H1 (cell line): ENCODE measurements around the gene DGUOK. TPM values are rescaled to one million over a fixed set of nuclear protein-coding genes. Genes with fewer than 3 reads are reported as not detected.

Experiments used
- CTCF ChIA-PET: fragments of 300-600 bp; sonication (Branson Sonifier 250); formaldehyde crosslinking; loops from one replicate; lab custom pipeline; 2021; ENCODE audit not compliant: partially characterized antibody; lab: Charles Lee
- POLR2A ChIA-PET: fragments of 300-600 bp; sonication (Branson Sonifier 250); formaldehyde crosslinking; loops from one replicate; lab custom pipeline; 2021; ENCODE audit warnings: inconsistent platforms; ENCODE audit not compliant: partially characterized antibody; lab: Charles Lee
- DNase-seq, 2 experiments: peaks; one replicate each; pipeline versions ENCODE4 v3.0.0 to v3.0.0-alpha.2; 2010 to 2022; ENCODE audit warnings: low spot score in 2 of 2, low read depth in 1 of 2, mixed read lengths in 1 of 2
- FAIRE-seq: peaks from 2 replicates; lab custom pipeline; 2011; peaks lifted over from hg19 to GRCh38; lab: Jason Lieb, UNC
- H2AFZ ChIP-seq: 2 replicates; pipeline ENCODE4 v1.8.1; 2012; ENCODE audit warnings: low read length, inconsistent platforms
- H2AK5ac ChIP-seq: 2 replicates; pipeline ENCODE4 v1.6.1; 2013; ENCODE audit warnings: low read depth, low read length
- H2BK120ac ChIP-seq: replicated peaks from 2 replicates; pipeline ENCODE3; 2013; ENCODE audit warnings: low read depth, low read length, inconsistent platforms
- H2BK12ac ChIP-seq: 2 replicates; pipeline ENCODE4 v1.6.1; 2013; ENCODE audit warnings: low read depth, low read length
- H2BK15ac ChIP-seq: 2 replicates; pipeline ENCODE4 v1.6.1; 2013; ENCODE audit warnings: low read length
- H2BK20ac ChIP-seq: 2 replicates; pipeline ENCODE4 v1.6.1; 2013; ENCODE audit warnings: low read length
- H2BK5ac ChIP-seq: 2 replicates; pipeline ENCODE4 v1.6.1; 2013; ENCODE audit warnings: low read depth, low read length
- H3K14ac ChIP-seq: 2 replicates; pipeline ENCODE4 v1.6.1; 2013; ENCODE audit warnings: inconsistent platforms; ENCODE audit not compliant: insufficient read length
- H3K18ac ChIP-seq: 2 replicates; pipeline ENCODE4 v1.6.1; 2013; ENCODE audit warnings: low read length; ENCODE audit errors: extremely low read depth
- H3K23ac ChIP-seq: 2 replicates; pipeline ENCODE4 v1.6.1; 2013; ENCODE audit warnings: inconsistent platforms; ENCODE audit not compliant: insufficient read length
- H3K23me2 ChIP-seq: 2 replicates; pipeline ENCODE4 v1.6.1; 2013; ENCODE audit warnings: low read depth, low read length
- H3K27ac ChIP-seq: 2 replicates; pipeline ENCODE4 v1.6.1; 2011; ENCODE audit warnings: low read depth, low read length, inconsistent platforms
- H3K27me3 ChIP-seq, 4 experiments: replicated peaks in 1 of 4; 1 replicate in 1 of 4; 2 replicates in 3 of 4; pipeline versions ENCODE4 v1.6.1 to v1.8.1; 2011 to 2013; ENCODE audit warnings: low read length in 3 of 4, mild to moderate bottlenecking in 3 of 4, inconsistent platforms in 2 of 4, mixed read lengths in 2 of 4, moderate library complexity in 1 of 4; ENCODE audit not compliant: control insufficient read depth in 3 of 4, insufficient read depth in 3 of 4; ENCODE audit errors: extremely low read depth in 1 of 4
- H3K36me3 ChIP-seq, 4 experiments: 2 replicates each; pipeline versions ENCODE4 v1.6.1 to v1.8.1; 2011 to 2013; ENCODE audit warnings: mild to moderate bottlenecking in 4 of 4, low read length in 3 of 4, moderate library complexity in 2 of 4, control low read depth in 1 of 4, inconsistent platforms in 1 of 4; ENCODE audit not compliant: insufficient read depth in 4 of 4, control insufficient read depth in 2 of 4
- H3K4ac ChIP-seq: replicated peaks from 2 replicates; pipeline ENCODE3; 2013; ENCODE audit warnings: low read length, low read depth, mixed read lengths, inconsistent platforms; ENCODE audit not compliant: insufficient read length
- H3K4me1 ChIP-seq, 4 experiments: replicated peaks in 1 of 4; 1 replicate in 1 of 4; 2 replicates in 3 of 4; pipeline versions ENCODE4 v1.6.1 to v1.8.1; 2011 to 2013; ENCODE audit warnings: low read length in 3 of 4, inconsistent platforms in 2 of 4, mixed read lengths in 1 of 4; ENCODE audit not compliant: insufficient read depth in 4 of 4, control insufficient read depth in 3 of 4
- H3K4me2 ChIP-seq, 2 experiments: 2 replicates each; pipeline versions ENCODE4 v1.6.1 to v1.8.1; 2011 to 2013; ENCODE audit warnings: low read depth in 2 of 2, low read length in 2 of 2, control low read depth in 1 of 2, inconsistent platforms in 1 of 2, mild to moderate bottlenecking in 1 of 2; ENCODE audit not compliant: insufficient read depth in 1 of 2
- H3K4me3 ChIP-seq, 4 experiments: fragments of 200-600, 300-600 bp in 1 of 4; sonication (generic), shearing (Covaris generic), sonication (Bioruptor Twin) in 1 of 4; 2 replicates each; pipeline versions ENCODE4 v1.5.1 to v1.8.1; 2011 to 2016; ENCODE audit warnings: low read length in 4 of 4, low read depth in 3 of 4, control low read depth in 2 of 4, inconsistent platforms in 2 of 4, mild to moderate bottlenecking in 2 of 4, mixed read lengths in 1 of 4, moderate library complexity in 1 of 4; ENCODE audit not compliant: insufficient read depth in 2 of 4; ENCODE audit errors: extremely low read depth in 1 of 4
- H3K56ac ChIP-seq: replicated peaks from 2 replicates; pipeline ENCODE3; 2013; ENCODE audit warnings: low read depth, mild to moderate bottlenecking, mixed read lengths, low read length, inconsistent platforms; ENCODE audit not compliant: insufficient read length
- H3K79me1 ChIP-seq: 2 replicates; pipeline ENCODE4 v1.6.1; 2013; ENCODE audit warnings: low read depth, low read length, control low read depth
- H3K79me2 ChIP-seq, 2 experiments: 2 replicates each; pipeline versions ENCODE4 v1.6.1 to v1.8.1; 2012 to 2013; ENCODE audit warnings: low read length in 2 of 2, mild to moderate bottlenecking in 2 of 2, inconsistent platforms in 1 of 2; ENCODE audit not compliant: insufficient read depth in 2 of 2, control insufficient read depth in 1 of 2
- H3K9ac ChIP-seq, 4 experiments: replicated peaks in 1 of 4; 1 replicate in 1 of 4; 2 replicates in 3 of 4; pipeline versions ENCODE4 v1.6.1 to v1.8.1; 2011 to 2013; ENCODE audit warnings: low read depth in 3 of 4, low read length in 3 of 4, control low read depth in 2 of 4, mild to moderate bottlenecking in 2 of 4, moderate library complexity in 2 of 4, inconsistent platforms in 1 of 4; ENCODE audit errors: extremely low read depth in 1 of 4
- H3K9me3 ChIP-seq, 2 experiments: 2 replicates each; pipeline versions ENCODE4 v1.6.1 to v1.8.1; 2012 to 2013; ENCODE audit warnings: mild to moderate bottlenecking in 2 of 2, moderate library complexity in 2 of 2, control low read depth in 1 of 2, inconsistent platforms in 1 of 2, low read depth in 1 of 2, low read length in 1 of 2, mixed read lengths in 1 of 2; ENCODE audit not compliant: insufficient read depth in 2 of 2
- H4K20me1 ChIP-seq, 2 experiments: replicated peaks in 1 of 2; 2 replicates each; pipeline versions ENCODE3 to v1.8.1; 2011 to 2013; ENCODE audit warnings: inconsistent platforms in 2 of 2, low read length in 2 of 2, mild to moderate bottlenecking in 1 of 2; ENCODE audit not compliant: insufficient read depth in 2 of 2, control insufficient read depth in 1 of 2
- H4K5ac ChIP-seq: 2 replicates; pipeline ENCODE4 v1.6.1; 2013; ENCODE audit warnings: low read length, low read depth, mixed read lengths, inconsistent platforms; ENCODE audit not compliant: insufficient read length
- H4K8ac ChIP-seq: 2 replicates; pipeline ENCODE4 v1.8.0; 2013; ENCODE audit warnings: mild to moderate bottlenecking, moderate library complexity, low read length, inconsistent platforms; ENCODE audit not compliant: insufficient read depth; ENCODE audit errors: extremely low read depth
- H4K91ac ChIP-seq: replicated peaks from 2 replicates; pipeline ENCODE3; 2013; ENCODE audit warnings: low read length, mixed read lengths, inconsistent platforms; ENCODE audit not compliant: insufficient read length
- CHD1 ChIP-seq: IDR thresholded peaks from 2 replicates; pipeline ENCODE4 v1.6.1; 2012; ENCODE audit warnings: low read depth, low read length, improper control_type of control experiment
- KDM4A ChIP-seq: IDR thresholded peaks from one replicate; pipeline ENCODE4 v1.7.1; 2012; ENCODE audit warnings: low read depth, mild to moderate bottlenecking, moderate library complexity, low read length, inconsistent platforms; ENCODE audit not compliant: severe bottlenecking
- WGBS, 2 experiments: shearing (Covaris generic) in 1 of 2; methylation state at CpG; one replicate each; pipeline versions ENCODE4 v1.1.6 to v1.1.7; 2013 to 2015; ENCODE audit warnings: low lambda C conversion rate in 2 of 2, mixed read lengths in 2 of 2, inconsistent platforms in 1 of 2, low coverage in 1 of 2, missing lambda C conversion rate in 1 of 2; ENCODE audit not compliant: insufficient replicate concordance in 2 of 2, insufficient coverage in 1 of 2, insufficient read length in 1 of 2; ENCODE audit errors: extremely low coverage in 1 of 2, missing lambda C conversion rate in 1 of 2; 5-methylcytosine and 5-hydroxymethylcytosine counted together
- polyA plus RNA-seq, 7 experiments: library from polyadenylated mRNA; depleted of rRNA in 3 of 7; stranded (reverse) in 5 of 7; unstranded in 2 of 7; fragments of >200 nt in 5 of 7; fragments of 200-250 nt in 2 of 7; gene quantifications; 1 replicate in 5 of 7; 2 replicates in 1 of 7; 4 replicates in 1 of 7; pipeline versions ENCODE4 v1.2.1 to v1.2.3, GENCODE V29; 2011 to 2013; ENCODE audit warnings: missing spikeins in 2 of 7, mixed read lengths in 2 of 7
- total RNA-seq: library from RNA; stranded (reverse); fragmentation: NEBNext Ultra II Directional; extraction: Animal tissue kit (Norgen Biotek cat#: 25700); gene quantifications from 2 replicates; pipeline ENCODE4 v1.2.1, GENCODE V29; 2021

Gene DGUOK
- total and polyA plus RNA-seq, 2 of the 8 experiments (the other 6 are each of a cell fraction or from before 2014, with no cell fraction given) = 110 to 168 TPM

- Histone ChIP-seq H4K8ac (no peak overlapping the region), H2BK12ac (no peak overlapping the region), H3K18ac (no peak overlapping the region), H3K36me3 (no peaks in the 10 kb centered on the region), H2BK120ac (no peak overlapping the region), H3K4me2 (no peak overlapping the region), H4K20me1 (no peaks in the 10 kb centered on the region), H3K4me3 (no peak overlapping the region), H3K27me3 (no peaks in the 10 kb centered on the region), H3K14ac (no peak overlapping the region), H4K5ac (no peak overlapping the region), H3K56ac (no peak overlapping the region), H3K9ac (no peak overlapping the region), H3K4me1 (no peaks in the 10 kb centered on the region), H2BK5ac (no peak overlapping the region), H3K79me1 (no peaks in the 10 kb centered on the region), H3K27ac (no peak overlapping the region), H2AK5ac (no peak overlapping the region), H4K91ac (no peak overlapping the region), H3K23ac (no peak overlapping the region), H3K4ac (no peak overlapping the region), H2BK20ac (no peak overlapping the region), H2BK15ac (no peak overlapping the region), H3K23me2 (no peaks in the 10 kb centered on the region; the same call in 1 of the 2 replicates), H3K9me3 (no peaks in the 10 kb centered on the region), H2AFZ (no peak overlapping the region), H3K79me2 (no peaks in the 10 kb centered on the region)
- ChIA-PET POLR2A (interaction anchor here (0.5 kb wide), 1 partner anchor 70 kb away, joined by 3 read pairs; no protein-coding TSS in a partner anchor), CTCF (interaction anchor here (0.6 to 1.7 kb wide), 4 partner anchors 9 to 27 kb away, joined by 3 to 6 read pairs (median 3); no protein-coding TSS in a partner anchor)
- no peak for DNase-seq
- TF ChIP-seq KDM4A (no peak), CHD1 (no peak)
- WGBS, 2 experiments = 91% methylated on average over 4 of the region's 4 CpGs; no CpG with 5 or more reads in 1 of the 2 experiments
- FAIRE-seq = no peak
Observed at GRCh38 chr2:73902284-73902683, 24.4 kb upstream of the DGUOK start.
